ENCODE results near the gene CRADD.

The CRADD gene

DNA sequence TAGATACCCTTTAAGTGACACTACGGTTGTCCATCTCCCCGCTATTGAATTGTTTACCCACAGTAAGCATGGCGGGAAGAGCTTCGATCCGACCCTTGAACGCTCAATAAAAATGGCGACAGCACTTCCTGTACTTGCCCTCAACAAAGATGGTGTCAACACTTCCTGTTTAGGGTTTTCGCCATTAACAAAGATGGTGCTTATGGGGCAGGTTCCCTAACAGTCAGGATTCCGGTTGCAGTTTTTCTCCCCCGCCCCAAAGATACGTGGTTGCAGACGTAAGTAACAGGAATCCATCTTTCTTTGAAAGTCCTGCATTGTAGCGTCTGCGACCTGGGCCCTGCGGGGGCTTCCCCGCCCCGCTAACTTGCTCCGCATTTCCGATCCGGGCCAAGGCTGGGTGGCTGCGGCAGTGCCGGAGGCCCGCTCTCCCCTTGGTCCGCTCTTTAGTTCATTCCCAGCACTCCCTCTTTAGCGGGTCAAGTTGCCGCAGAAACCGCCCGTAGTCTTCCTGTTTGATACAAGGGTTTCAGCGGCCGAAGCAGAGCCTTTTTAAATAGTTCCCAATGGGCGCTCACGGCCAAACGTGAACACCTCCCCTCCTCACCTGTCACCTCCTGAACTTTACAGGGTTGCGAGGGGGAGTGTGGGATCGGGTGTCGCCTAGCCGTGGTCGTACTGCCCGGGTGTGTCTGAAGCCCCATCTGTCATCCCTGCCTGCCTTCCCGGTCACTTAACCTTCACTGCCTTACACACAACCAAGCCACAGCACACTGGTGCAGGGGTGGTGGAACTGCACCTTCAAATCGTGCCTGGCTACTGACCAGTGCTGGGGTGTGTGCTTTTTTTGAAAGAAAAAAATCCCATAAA lies at the start of gene CRADD:
CRADD (plus strand) TSS at position 181 of the 870 bp plus-strand sequence.
- peak; percentile 59; the same call in 1 of the 2 replicates for TF ChIP-seq CREB1 (IDR thresholded peaks at IDR 0.05; ENCODE audit: low read depth)
- TF ChIP-seq TCF12 (IDR thresholded peaks at IDR 0.05; ENCODE audit: low read depth): 0 out of 2 replicates have a peak, but pooled peaks have one; percentile 14
- TF ChIP-seq YY1 (IDR thresholded peaks at IDR 0.05; ENCODE audit: low read depth): peak; percentile 100
- TF ChIP-seq NFIC (IDR thresholded peaks at IDR 0.05): no peak
- peak; percentile 99 for TF ChIP-seq EGR1 (IDR thresholded peaks at IDR 0.05)
- TF ChIP-seq, protein P1, sequence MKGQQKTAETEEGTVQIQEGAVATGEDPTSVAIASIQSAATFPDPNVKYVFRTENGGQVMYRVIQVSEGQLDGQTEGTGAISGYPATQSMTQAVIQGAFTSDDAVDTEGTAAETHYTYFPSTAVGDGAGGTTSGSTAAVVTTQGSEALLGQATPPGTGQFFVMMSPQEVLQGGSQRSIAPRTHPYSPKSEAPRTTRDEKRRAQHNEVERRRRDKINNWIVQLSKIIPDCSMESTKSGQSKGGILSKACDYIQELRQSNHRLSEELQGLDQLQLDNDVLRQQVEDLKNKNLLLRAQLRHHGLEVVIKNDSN (IDR thresholded peaks at IDR 0.05): no peak
- TF ChIP-seq RAD21 (IDR thresholded peaks at IDR 0.05; ENCODE audit: low read depth): no peak
- no peak for TF ChIP-seq TEAD4 (IDR thresholded peaks at IDR 0.05)
- TF ChIP-seq ZBTB7A (IDR thresholded peaks at IDR 0.05; ENCODE audit: low read depth): no peak
- no peak for TF ChIP-seq FOXM1 (IDR thresholded peaks at IDR 0.05; ENCODE audit: borderline replicate concordance, low read depth)
- TF ChIP-seq, protein P2, sequence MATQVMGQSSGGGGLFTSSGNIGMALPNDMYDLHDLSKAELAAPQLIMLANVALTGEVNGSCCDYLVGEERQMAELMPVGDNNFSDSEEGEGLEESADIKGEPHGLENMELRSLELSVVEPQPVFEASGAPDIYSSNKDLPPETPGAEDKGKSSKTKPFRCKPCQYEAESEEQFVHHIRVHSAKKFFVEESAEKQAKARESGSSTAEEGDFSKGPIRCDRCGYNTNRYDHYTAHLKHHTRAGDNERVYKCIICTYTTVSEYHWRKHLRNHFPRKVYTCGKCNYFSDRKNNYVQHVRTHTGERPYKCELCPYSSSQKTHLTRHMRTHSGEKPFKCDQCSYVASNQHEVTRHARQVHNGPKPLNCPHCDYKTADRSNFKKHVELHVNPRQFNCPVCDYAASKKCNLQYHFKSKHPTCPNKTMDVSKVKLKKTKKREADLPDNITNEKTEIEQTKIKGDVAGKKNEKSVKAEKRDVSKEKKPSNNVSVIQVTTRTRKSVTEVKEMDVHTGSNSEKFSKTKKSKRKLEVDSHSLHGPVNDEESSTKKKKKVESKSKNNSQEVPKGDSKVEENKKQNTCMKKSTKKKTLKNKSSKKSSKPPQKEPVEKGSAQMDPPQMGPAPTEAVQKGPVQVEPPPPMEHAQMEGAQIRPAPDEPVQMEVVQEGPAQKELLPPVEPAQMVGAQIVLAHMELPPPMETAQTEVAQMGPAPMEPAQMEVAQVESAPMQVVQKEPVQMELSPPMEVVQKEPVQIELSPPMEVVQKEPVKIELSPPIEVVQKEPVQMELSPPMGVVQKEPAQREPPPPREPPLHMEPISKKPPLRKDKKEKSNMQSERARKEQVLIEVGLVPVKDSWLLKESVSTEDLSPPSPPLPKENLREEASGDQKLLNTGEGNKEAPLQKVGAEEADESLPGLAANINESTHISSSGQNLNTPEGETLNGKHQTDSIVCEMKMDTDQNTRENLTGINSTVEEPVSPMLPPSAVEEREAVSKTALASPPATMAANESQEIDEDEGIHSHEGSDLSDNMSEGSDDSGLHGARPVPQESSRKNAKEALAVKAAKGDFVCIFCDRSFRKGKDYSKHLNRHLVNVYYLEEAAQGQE (IDR thresholded peaks at IDR 0.05; ENCODE audit: low read depth): no peak
- no peak; the same call in 1 of the 2 replicates for TF ChIP-seq CEBPB (IDR thresholded peaks at IDR 0.05)
- TF ChIP-seq, protein P3, sequence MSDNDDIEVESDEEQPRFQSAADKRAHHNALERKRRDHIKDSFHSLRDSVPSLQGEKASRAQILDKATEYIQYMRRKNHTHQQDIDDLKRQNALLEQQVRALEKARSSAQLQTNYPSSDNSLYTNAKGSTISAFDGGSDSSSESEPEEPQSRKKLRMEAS (IDR thresholded peaks at IDR 0.05): 0 out of 2 replicates have a peak, but pooled peaks have one; percentile 37
- TF ChIP-seq TAF1 (IDR thresholded peaks at IDR 0.05; ENCODE audit: low read depth): peak; percentile 84
- no peak; the same call in 1 of the 2 replicates for TF ChIP-seq EP300 (IDR thresholded peaks at IDR 0.05; ENCODE audit: borderline replicate concordance)

DNA sequence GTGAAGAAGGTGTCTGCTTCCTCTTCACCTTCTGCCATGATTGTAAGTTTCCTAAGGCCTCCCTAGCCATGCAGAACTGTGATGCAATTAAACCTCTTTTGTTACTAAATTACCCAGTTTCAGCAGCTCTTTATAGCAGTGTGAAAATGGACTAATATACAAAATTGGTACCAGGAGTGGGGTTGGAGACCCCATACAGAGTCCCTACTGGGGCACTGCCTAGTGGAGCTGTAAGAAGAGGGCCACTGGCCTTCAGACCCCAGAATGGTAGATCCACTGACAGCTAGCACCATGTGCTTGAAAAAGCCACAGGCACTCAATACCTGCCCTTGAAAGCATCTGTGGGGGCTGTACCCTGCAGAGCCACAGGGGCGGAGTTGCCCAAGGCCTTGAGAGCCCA lies 44.8 kb upstream of the CRADD start:
- TF ChIP-seq CEBPB (IDR thresholded peaks at IDR 0.05): no peak
- no peak for TF ChIP-seq FOXM1 (IDR thresholded peaks at IDR 0.05; ENCODE audit: borderline replicate concordance, low read depth)
- no peak for TF ChIP-seq CREB1 (IDR thresholded peaks at IDR 0.05; ENCODE audit: low read depth)
- TF ChIP-seq, protein P3 (IDR thresholded peaks at IDR 0.05): no peak
- no peak for TF ChIP-seq TEAD4 (IDR thresholded peaks at IDR 0.05)
- TF ChIP-seq YY1 (IDR thresholded peaks at IDR 0.05; ENCODE audit: low read depth): no peak
- TF ChIP-seq EP300 (IDR thresholded peaks at IDR 0.05; ENCODE audit: borderline replicate concordance): no peak
- no peak for TF ChIP-seq NFIC (IDR thresholded peaks at IDR 0.05)
- no peak for TF ChIP-seq RAD21 (IDR thresholded peaks at IDR 0.05; ENCODE audit: low read depth)
- TF ChIP-seq ZBTB7A (IDR thresholded peaks at IDR 0.05; ENCODE audit: low read depth): no peak
- TF ChIP-seq, protein P1 (IDR thresholded peaks at IDR 0.05): no peak

DNA sequence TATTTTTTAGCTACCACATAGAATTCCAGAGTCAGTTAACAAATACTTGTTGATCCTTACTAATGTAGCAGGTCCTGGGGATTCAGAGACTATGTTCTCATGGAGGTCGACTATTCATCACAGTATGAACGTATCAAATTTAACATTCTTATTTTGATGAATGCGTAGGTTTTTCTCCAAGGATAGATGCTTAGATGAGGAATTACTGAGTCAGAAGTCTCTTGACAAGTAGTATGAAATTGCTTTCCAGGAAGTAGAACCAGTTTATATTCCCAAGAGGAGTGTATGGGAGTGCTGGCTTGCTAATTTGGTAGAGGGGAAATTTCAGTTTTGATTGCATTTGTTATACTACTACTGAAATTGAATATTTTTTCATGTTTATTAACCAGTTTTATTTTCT lies 42.8 kb upstream of the CRADD start:
- TF ChIP-seq EP300 (IDR thresholded peaks at IDR 0.05; ENCODE audit: borderline replicate concordance) (no peak), ZBTB7A (IDR thresholded peaks at IDR 0.05; ENCODE audit: low read depth) (no peak), TEAD4 (IDR thresholded peaks at IDR 0.05) (no peak)
- TF ChIP-seq, protein P3 (IDR thresholded peaks at IDR 0.05): no peak

DNA sequence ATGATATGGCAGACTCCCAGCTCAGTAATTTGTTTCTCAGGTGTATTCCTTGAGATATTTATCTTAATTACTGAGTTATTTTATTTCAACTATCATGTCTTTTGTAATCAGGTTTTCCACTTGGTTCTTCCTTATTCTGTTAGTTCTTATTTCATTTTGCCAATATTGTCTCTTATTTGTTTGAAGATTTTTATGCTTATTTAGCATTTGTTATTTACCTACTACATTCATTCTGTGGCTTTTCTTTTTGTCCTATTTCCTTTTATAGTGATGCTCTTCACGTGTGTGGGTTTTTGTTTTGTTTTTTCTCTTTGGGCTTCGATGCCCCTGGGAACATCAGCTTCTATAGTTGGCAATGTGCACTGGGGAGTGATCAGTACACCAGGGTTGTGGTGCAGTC lies 40.5 kb upstream of the CRADD start:
- no peak for TF ChIP-seq NFIC (IDR thresholded peaks at IDR 0.05)
- TF ChIP-seq CREB1 (IDR thresholded peaks at IDR 0.05; ENCODE audit: low read depth): no peak
- TF ChIP-seq TCF12 (IDR thresholded peaks at IDR 0.05; ENCODE audit: low read depth): no peak
- TF ChIP-seq, protein P1 (IDR thresholded peaks at IDR 0.05): no peak

DNA sequence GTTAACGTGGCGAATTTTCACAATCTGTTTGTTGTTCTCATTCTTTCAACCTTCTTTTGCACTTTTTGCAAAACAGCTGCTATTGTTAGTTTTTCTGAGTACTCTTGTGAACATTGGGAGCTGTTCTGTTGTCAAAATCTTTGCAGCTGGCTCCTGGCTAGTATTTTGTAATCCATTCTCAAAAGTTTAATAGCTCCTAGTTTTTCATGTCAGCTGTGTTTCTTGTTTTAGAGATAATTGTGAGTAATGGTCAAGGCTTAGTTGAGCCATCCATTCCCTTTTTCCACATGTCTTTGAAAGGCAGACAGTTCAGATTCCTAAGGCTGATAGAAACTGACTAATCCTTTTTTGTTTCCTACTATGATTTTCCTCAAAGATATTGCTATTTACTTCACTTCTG lies 39.1 kb upstream of the CRADD start:
- TF ChIP-seq ZBTB7A (IDR thresholded peaks at IDR 0.05; ENCODE audit: low read depth) (no peak), TCF12 (IDR thresholded peaks at IDR 0.05; ENCODE audit: low read depth) (no peak), EP300 (IDR thresholded peaks at IDR 0.05; ENCODE audit: borderline replicate concordance) (no peak), CREB1 (IDR thresholded peaks at IDR 0.05; ENCODE audit: low read depth) (no peak), NFIC (IDR thresholded peaks at IDR 0.05) (no peak), EGR1 (IDR thresholded peaks at IDR 0.05) (no peak), TAF1 (IDR thresholded peaks at IDR 0.05; ENCODE audit: low read depth) (no peak), FOXM1 (IDR thresholded peaks at IDR 0.05; ENCODE audit: borderline replicate concordance, low read depth) (no peak), YY1 (IDR thresholded peaks at IDR 0.05; ENCODE audit: low read depth) (no peak), TEAD4 (IDR thresholded peaks at IDR 0.05) (no peak), RAD21 (IDR thresholded peaks at IDR 0.05; ENCODE audit: low read depth) (no peak), CEBPB (IDR thresholded peaks at IDR 0.05) (no peak)
- TF ChIP-seq, protein P1 (IDR thresholded peaks at IDR 0.05): no peak
- TF ChIP-seq, protein P2 (IDR thresholded peaks at IDR 0.05; ENCODE audit: low read depth): no peak
- TF ChIP-seq, protein P3 (IDR thresholded peaks at IDR 0.05): no peak
